Hematopoietic multipotent progenitor cell (in vitro differentiated cells): ENCODE results near the gene NSUN6. TPM values are rescaled to one million over a fixed set of nuclear protein-coding genes. Genes with fewer than 3 reads are reported as not detected.

Experiments used
- DNase-seq, 3 donors: peaks; one replicate each; pipeline ENCODE4 v3.0.0-alpha.2; 2011 to 2015; ENCODE audit warnings: low read depth in 2 of 3, low spot score in 2 of 3
- total RNA-seq: library from RNA; depleted of rRNA; stranded (reverse); fragments of >200 nt; gene quantifications from one replicate; pipeline ENCODE4 v1.2.3, GENCODE V29; 2012

The NSUN6 gene
- total RNA-seq, 1 donor: 12.1 TPM

DNA sequence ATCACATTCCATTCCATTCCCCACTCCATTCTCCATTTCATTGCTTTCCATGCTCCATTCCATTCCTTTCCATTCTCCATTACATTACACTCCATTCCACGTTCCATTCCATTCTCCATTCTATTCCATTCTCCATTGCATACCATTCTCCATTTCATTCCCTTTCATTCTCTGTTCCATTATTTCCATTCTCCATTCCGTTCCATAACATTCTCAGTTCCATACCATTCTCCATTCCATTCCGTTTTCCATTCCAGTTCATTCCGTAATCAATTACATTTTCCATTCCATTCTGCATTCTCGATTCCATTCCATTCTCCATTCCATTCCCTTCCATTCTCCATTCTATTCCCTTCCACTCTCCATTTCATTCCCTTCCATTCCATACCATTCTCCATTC lies 86.4 kb downstream of the NSUN6 start:
- DNase-seq: no peak

DNA sequence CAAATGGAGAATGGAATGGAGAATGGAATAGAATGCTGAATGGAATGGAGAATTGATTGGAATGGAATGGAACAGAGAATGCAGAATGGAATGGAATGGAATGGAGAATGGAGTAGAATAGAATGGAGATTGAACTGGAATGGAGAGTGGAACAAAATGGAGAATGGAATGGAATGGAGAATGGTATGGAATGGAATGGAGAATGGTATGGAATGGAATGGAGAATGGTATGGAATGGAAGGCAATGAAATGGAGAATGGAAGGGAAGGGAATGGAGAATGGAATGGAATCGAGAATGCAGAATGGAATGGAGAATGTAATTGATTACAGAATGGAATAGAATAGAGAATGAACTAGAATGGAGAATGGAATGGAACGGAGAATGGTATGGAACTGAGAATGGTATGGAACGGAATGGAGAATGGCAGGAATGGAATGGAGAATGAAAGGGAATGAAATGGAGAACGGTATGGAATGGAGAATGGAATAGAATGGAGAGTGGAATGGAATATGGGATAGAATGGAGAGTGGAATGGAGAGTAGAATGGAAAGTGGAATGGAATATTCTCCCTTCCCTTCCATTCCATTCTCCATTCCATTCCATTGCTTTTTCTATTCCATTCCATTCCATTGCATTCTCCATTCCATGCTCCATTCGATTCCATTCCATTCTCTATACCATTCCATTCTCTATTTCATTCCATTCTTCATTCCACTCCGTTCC lies 88.2 kb downstream of the NSUN6 start:
- no peak for DNase-seq

DNA sequence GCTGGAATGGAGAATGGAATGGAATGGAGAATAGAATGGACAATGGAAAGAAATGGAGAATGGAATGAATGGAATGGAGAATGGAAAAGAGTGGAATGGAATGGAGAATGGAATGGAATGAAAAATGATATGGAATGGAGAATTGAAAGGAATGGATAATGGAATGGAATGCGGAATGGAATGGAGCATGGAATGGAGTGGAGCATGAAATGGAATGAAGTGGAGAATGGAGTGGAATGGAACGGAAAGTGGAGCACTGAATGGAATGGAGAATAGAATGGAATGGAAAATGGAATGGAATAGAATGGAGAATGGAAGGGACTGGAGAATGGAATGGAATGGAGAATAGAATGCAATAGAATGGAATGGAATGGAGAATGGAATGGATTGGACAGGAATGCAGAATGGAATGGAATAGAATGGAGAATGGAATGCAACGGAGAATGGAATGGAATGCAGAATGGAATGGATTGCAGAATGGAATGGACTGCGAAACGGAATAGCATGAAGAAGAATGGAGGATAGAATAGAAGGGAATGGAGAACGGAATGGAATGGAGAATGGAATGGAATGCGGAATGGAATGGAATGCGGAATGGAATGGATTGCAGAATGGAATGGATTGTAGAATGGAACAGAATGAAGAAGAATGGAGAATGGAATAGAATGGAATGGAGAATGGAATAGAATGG lies 89.4 kb downstream of the NSUN6 start:
- no peak for DNase-seq

DNA sequence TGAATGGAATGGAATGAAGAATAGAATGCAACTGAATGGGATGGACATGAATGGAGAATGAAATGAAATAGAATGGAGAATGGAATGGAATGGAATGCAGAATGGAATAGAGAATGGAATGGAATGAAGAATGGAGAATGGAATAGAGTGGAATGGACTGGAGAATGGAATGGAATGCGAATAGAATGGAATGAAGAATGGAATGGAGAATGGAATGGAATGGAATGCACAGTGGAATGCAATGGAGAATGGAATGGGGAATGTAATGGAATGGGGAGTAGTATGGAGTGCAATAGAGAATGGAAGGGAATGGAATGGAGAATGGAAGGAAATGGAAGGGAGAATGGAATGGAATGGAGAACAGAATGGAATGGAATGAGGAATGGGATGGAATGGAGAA lies 93.4 kb downstream of the NSUN6 start:
- DNase-seq: no peak

DNA sequence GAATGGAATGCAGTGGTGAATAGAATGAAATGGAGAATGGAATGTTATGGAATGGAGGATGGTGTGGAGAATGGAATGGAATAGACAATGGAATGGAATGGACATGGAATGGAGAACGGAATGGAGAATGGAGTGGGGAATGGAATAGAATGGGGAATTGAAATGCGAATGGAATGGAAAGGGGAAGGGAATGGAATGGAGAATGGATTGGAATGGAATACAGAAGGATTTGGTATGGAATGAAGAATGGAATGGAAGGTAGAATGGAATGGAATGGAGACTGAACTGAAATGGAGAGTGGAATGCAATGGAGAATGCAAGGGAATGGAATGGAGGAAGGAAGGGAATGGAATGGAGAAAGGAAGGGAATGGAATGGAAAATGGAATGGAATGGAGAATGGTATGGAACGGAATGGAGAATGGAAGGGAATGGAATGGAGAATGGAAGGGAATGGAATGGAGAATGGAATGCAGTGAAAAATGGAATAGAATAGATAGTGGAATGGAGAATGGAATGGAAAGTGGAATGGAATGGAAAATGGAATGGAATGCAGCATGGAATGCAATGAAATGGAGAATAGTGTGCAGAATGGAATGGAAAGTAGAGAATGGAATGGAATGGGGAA lies 94.8 kb downstream of the NSUN6 start:
- DNase-seq: no peak

DNA sequence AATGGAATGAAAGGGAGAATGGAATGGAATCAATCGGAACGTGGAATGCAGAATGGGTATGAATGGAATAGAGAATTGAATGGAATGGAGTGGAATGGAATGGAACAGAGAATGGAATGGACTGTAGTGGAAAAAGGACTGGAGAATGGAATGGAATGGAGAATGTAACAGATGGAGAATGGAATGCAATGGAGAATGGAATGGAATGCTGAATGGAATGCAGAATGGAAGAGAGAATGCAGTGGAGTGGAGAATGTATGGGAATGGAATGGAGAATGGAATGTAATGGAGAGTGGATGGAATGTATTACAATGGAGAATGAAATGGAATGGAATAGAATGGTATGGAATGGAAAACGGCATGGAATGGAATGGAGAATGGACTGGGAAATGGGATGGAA lies 96.9 kb downstream of the NSUN6 start:
- no peak for DNase-seq

DNA sequence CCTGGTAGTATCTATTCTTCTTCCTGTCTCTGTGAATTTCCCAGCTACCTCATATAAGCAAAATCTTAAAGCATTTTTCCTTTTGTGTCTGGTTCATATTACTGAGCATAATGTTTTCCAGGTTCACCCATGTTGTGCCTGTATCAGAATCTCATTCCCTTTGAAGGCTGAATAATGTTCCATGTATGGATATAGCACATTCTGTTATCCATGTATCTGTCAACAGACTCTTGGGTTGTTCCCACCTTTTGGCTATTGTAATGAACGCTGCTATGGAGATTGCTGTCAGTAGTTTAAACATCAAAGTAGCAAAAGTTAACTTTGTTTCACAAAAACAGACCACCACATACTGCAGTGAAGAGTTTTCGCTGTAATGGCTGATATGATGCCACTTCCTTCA lies 99.9 kb downstream of the NSUN6 start:
- DNase-seq: no peak

DNA sequence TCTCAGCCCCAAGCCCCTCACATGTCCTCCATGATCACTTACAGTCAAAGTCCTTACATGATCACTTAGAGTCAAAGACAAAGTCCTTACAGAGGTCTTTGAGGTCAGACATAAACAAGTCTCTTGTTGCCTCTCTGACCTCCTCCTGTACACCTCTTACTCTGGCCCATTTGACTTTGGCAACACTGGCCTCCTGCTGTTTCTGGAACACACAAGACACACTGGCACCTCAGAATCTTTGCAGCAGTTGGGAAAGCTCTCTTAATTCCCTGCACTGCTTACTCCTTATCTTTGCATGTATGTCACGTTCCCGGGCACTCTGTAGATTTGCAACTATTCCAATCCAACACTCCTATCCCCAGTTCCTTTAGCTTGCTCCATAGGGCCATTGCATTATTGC lies 102.3 kb downstream of the NSUN6 start:
- no peak for DNase-seq

DNA sequence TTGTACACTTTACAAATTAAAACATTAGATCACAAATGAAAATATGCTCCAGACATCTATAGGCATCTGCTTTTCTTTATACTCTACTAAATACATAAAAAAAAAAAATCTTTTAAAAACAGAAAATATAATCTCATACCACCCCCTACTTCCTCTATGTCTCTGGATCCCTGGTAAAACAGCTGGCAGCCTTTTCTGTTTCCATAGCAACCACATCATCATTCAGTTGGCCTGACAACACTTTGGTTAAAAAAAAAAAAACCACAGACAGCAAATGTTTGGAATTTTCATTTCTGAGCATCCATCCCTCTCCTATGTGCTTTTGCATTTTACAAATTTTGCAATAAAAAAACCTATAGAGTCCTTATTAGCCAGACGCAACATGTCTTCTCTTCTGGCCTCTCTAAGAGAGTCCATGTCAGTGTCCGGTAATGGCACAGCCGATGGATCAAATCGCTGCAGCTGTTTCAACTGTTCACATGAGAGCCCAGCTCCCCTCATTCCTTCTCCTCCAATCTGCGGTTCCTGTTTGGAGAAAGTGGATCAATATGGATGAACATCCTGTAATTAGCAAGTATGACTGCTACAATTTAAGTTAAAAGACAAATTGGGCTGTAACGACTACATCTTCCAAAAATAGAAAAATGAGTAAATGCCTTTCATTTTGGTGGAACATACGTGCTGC lies 105.6 kb downstream of the NSUN6 start:
- DNase-seq: peak in 2 of 3 donors; percentile 22 to 63

DNA sequence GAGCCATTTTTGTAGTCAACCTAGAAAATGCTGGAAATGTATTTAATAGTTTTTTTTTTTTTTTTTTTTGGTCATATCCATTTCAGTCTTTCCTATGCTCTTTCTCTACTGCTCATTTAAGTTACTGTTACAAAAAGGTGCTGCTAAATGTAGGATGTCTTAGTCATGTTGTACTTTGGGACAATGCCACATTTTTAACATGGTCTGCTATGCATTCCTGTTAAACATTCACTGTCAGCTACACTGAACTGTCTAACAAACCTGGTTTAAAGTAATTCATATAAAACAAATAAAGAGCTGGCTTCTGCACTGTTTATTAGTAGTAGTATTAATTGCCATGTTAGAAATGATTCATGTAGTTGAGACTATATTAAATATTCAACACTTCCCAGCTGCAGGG lies 108.6 kb downstream of the NSUN6 start:
- DNase-seq: no peak

DNA sequence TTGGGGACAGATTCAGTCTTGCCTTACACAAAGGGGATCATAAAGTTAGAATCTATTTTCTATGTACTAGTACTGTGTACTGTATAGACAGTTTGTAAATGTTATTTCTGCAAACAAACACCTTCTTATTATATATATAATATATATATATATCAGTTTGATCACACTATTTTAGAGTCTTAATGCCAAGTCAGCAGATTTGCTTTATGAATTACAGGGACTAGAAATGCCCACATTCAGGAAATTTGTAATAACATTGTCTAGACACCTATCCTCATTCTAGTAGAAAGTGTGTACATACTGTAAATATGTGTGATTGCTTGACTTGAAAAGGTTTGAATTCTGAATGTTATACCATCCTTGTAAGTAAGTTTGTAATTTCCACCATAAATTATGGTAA lies 111.2 kb downstream of the NSUN6 start:
- no peak for DNase-seq

DNA sequence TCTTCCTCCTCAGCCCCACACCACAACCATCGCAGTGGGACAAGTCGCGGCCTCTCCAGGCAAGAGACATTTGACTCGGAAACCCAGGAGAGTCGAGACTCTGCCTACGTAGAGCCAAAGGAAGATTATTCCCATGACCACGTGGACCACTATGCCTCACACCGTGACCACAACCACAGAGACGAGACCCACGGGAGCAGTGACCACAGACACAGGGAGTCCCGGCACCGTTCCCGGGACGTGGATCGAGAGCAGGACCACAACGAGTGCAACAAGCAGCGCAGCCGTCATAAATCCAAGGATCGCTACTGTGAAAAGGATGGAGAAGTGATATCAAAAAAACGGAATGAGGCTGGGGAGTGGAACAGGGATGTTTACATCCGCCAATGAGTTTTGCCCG lies 112.1 kb downstream of the NSUN6 start:
- no peak for DNase-seq

DNA sequence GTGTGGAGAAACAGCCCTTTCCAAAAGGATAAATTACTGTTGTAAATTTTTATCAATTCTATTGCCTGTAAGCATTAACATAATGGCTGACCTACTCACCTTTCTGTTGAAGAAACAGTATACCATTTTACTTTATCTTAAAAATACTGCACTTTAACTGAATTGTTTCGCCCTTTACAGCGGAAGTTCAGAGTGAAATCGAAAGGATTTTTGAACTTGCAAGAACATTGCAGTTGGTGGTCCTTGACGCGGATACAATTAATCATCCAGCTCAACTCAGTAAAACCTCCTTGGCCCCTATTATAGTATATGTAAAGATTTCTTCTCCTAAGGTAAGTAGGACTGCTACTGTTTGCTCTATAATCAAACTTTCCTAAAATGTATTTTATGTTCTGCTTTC lies 117.5 kb downstream of the NSUN6 start:
- DNase-seq: no peak

DNA sequence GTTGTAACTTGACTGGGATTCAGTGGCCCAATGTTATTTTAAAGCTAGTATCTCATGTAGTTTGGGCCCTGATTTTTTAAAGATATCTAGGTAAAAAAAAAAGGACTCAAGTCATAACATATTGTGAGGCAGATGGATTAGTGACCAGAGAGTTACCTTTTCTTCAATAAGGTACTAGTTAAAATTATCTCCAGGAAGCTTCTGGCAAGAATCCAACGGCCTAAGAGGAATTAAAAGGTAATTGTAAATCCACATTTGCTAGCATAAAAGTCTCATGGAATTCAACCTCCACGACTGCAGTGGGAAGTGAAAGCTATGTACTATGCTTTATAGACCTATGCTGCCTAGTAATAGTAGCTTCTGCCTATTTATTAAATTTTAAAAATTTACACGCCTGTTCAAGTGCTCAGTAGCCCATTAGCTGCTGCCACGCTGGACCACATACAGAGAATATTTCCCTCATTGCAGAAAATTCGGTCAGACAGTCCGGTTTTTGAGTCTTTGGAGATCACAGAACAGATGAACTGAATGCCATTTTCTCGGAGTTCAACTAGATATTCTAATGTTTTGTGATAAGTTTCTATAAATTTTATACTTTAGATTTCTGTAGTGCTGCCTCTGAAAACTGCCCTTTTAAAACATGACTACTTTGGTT lies 118.4 kb downstream of the NSUN6 start:
- DNase-seq: no peak

DNA sequence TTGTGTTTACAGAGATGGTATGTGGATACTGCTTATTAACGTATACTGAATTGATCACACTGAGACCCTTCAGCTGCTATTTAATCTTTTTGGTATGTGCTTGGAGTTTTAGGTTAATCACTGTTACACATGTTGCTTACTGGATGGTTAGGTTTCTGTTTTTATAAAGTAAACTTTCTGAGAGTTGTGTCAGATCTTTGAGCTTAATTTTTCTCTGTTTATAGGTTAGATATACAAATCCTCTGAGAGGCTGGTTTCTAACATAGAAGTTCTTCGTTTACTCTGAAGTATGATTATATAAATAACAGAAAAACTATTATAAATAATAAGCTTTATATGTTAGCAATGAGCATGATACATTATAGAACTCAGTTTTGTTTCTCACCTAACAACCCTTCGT lies 123.1 kb downstream of the NSUN6 start:
- no peak for DNase-seq

DNA sequence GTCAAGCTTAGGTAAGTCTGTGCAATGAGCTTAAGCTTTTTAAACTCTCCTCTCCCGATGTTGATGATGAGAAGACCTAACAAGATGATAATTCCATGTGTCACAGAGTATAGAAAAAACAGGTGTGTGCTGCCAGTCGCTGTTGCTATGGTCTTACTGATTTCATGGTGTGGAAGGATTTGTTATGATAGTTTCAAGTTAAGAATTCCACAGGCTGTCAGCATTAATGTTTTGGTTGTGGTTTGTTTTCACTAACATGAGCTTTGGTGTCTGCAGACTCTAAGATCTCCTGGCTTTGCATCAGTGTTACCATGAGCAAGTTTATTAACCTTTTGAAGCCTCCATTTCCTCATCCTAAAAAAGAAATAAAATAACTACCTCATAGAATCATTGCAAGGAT lies 123.7 kb downstream of the NSUN6 start:
- DNase-seq: no peak

DNA sequence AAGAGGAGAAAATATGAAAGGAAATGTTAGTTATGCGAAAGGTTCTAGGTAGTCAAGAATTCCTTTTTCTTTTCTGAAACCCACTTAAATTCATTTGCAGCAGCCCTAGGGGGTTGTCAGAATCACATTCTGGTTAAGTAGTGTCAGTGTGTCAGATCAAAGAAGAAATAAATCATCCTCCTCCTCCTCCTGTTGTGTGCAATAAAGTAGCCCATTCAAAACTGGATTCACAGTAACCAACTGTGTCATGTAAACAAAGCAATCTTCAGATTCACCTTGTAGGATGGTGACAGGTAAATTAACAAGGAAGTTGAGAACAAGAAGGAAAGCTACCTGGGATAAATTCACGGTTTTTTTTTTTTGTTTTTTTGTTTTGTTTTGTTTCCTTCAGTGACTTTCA lies 127.5 kb downstream of the NSUN6 start:
- no peak for DNase-seq

DNA sequence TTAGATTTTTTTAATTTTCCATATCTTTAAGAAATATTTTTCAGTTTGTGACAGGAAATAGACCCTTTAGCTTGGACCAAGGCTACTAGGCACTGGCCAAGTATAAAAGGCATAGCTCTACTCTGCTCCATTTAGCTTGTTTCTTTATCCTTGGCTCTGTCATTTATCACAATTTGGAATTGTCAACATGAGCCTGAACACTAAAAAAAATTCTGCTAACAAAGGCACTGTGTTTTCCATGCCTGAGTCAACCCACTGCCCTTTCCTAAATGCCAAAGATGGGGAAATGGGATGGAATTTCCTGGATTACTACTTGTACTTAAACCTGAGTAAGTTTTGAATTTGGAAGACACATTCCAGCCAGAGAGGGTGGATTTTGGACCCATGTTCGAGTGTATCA lies 128.4 kb downstream of the NSUN6 start:
- DNase-seq: no peak

DNA sequence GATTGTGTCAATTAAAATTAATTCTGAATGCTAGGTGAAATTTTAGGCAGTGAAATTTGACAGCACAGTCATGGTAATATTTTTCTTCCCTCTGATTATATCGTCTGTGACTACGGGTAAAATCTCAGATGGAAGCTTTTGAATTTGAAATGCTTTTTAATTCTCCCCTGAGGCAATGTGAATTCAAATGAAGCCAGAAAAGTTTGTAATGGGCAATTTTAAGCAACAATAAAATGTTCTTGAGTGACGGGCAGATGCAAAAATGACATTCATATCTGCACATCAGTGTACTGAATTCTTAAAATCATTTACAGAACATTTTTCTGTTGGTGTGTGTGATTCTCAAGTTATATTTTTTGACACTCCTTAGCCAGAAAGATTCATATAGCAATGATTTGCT lies 134.5 kb downstream of the NSUN6 start:
- DNase-seq: no peak

DNA sequence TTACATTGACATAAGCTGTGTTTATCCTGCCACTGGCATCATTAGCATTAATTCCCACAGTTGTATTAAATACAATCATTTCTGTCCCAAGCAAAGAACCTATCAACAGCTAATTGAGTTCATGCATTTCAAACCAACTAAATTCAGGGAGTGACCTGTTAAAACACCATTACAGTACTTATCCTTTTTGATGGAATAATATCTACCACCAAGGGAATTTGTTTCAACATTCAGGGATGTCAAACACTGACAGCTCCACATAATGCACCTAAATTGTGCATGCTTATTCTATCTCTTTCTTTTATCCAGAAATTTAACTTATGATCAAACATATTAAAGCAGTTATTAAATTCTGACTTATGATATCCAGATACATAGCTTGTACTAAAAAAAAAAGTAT lies 136.8 kb downstream of the NSUN6 start:
- DNase-seq: no peak

DNA sequence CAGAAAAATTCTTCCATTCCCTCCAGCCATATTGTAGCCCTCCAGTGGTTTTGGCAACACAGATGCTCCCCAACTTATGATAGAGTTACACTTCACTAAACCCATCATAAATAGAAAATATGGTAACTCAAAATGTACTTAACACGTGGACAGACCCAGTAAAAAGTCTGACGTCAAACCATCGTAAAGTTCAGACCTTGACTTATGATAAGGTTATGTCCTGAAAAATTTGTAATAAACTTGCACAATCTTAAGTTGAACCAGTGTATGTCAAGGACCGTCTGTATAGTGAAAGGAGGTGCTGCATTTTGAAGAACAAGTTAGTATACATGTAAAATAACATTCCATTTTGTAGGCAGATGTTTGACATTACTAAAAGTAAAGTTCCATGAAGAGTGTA lies 142.8 kb downstream of the NSUN6 start:
- DNase-seq: no peak
